ENCODE data around the gene IL18.
"Not testable (repeated sequence)": the region's sequence is repeated elsewhere in the genome, so short reads cannot be mapped to it uniquely, and the experiment has no call there.

The IL18 gene
- total RNA-seq, result 0 reads per million in 4 experiments

- DNase-seq, result no peak
Observed at GRCh38 chr11:112163875-112164685, at the start of gene IL18. Gene IL18 (minus strand): TSS chr11:112164094. CDS start chr11:112155053, 9,041 bp downstream.

DNA sequence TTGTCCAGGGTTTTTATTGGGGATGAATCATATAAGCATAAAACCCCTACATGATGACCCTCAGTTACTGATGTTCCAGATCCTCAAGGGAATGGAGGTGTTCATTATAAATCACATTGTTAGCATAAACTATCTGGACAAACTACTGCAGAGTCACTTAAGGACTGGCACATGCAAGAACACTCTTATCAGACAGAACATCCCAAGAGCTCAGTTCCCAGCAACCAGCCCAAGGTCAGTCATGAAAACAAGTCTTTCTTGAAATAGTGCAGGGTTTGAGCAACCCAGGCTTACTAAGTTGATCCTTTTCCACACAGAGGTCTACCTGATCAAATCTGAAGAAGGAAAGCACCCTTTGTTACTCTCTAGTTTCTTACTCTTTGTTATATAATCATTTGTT lies 48.8 kb upstream of the IL18 start:
- DNase-seq, result no peak

DNA sequence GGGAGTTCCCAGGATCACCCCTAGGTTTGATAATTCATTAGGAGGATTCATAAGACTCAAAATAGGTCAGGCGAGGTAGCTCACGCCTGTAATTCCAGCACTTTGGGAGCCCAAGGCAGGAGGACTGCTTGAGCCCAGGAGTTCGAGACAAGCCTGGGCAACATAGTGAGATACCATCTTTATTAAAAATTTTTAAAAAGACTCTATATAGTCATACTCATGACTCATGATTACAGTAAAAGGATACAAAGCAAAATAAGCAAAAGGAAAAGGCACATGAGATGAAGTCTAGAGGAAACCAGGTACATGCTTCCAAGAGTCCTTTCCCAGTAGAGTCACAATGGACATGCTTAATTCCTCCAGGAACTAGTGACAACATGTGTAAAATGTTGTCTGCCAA lies 48.4 kb upstream of the IL18 start:
- no peak for DNase-seq

DNA sequence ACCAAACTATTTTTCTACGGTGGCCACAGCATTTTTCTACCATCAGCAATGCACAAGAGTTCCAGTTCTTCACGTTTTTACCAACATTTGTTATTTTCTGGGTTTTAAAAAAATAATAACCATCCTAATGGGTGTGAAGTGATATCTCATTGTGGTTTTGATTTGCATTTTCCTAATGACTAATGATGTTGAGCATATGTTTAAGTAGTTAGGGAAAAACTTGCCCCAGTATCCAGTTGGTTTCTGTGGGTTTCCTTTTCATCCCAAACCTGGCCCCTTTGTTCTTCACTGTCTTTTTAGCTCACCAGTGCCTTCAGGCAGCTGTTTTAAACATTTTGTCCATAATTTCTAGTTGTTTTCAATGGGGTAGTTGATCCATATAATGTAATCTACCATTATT lies 47.6 kb upstream of the IL18 start:
- DNase-seq, result no peak

GRCh38 chr11:112210890-112211289 lies 47.0 kb upstream of the IL18 start:
- no peak for DNase-seq

GRCh38 chr11:112206071-112206470 lies 42.2 kb upstream of the IL18 start:
- DNase-seq, result no peak

- DNase-seq, result no peak
Observed at GRCh38 chr11:112200252-112200651, 36.4 kb upstream of the IL18 start.

DNA sequence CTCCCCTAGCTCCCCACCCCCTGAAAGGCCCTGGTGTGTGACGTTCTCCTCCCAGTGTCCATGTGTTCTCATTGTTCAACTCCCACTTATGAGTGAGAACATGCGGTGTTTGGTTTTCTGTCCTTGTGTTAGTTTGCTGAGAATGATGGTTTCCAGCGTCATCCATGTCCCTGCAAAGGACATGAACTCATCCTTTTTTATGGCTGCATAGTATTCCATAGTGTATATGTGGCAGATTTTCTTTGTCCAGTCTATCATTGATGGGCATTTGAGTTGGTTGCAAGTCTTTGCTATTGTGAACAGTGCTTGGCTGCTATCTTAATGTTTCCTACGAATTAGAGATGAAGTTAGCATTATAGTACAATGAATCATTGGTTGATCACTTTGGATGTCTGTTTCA lies 35.2 kb upstream of the IL18 start:
- not testable (repeated sequence) for DNase-seq

DNA sequence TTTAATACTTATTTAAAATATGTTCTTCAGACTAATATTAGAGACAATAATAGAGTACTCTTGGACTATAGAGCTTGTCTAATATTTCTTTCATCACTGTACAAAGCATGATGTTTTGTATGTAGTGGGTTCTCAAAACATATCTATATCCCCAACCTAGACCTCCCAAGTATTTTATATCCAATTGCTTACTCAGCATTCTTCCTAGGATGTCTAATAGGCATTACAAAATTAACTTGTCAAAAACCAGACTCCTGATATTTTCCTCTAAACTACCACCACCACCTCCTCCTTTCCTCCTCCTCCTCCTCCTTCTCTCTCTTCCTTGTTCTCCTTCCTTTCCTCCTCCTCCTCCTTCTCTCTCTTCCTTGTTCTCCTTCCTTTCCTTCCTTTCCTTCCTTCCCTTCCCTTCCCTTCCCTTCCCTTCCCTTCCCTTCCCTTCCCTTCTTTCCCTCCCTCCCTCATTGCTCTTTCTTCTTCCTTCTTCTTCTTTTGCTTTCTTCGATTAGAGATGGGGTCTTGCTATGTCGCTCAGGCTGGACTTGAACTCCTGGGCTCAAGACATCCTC lies 32.7 kb upstream of the IL18 start:
- no peak for DNase-seq

- no peak for DNase-seq
Observed at GRCh38 chr11:112195951-112196351, 32.1 kb upstream of the IL18 start.

GRCh38 chr11:112195113-112195512 lies 31.2 kb upstream of the IL18 start:
- DNase-seq, result not testable (repeated sequence)

DNA sequence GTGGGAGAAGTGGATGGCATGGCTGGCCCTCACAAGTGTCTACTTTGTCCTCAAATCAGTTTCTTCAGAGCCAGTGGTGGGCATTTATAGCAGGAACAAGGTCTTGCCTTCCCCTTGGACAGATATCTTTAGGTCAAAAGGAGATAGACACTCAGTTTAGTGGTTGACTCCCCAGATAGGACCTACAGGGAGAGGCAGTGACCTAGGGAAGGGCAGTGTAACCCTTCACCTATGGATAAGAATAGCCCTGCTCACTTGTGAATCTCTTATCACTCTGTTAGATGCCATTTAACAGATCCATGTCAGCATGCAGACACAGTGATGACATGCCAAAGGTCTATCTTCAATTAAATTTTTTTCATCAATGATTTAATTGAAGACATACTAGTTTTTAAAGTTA lies 22.4 kb upstream of the IL18 start:
- DNase-seq, result no peak

GRCh38 chr11:112185883-112186282 lies 22.0 kb upstream of the IL18 start:
- no peak for DNase-seq

- no peak for DNase-seq
Observed at GRCh38 chr11:112182867-112183266, 19.0 kb upstream of the IL18 start.

GRCh38 chr11:112179601-112180000 lies 15.7 kb upstream of the IL18 start:
- DNase-seq, result no peak

- DNase-seq, result no peak
Observed at GRCh38 chr11:112178936-112179335, 15.0 kb upstream of the IL18 start.

DNA sequence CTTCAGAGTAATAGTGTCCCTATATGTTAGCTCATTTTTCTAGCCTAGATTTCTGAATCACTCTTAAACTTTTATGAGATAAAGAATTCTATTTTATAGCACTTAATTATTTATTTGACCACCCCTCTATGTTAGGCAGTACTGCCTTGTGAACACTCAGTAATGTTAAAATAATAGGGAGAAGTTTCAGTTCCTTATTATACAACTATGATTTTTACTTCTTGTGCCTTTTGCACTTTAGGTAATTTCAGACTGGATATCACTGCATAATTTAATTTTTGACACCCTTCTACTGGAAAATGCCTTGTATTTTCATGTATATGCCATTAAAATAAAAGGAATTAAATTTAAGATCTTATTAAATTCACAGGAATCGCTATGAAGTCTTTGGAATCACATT lies 14.5 kb upstream of the IL18 start:
- no peak for DNase-seq

DNA sequence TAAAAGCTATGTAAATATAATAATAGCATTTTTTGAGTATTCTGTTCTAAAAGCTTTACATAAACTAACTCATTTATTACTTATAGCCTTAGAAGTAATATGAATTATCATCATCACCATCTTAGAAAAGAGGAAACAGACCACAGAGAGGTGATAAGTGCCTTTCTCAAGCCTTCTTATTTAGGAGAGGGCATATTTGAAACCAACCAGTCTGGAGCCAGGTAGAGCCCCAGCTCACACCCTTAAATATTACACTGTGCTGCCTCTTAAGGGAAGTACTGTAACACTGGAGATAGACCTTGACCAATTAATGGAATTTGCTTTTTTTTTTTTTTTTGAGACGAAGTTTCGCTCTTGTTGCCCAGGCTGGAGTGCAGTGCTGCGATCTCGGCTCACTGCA lies 13.7 kb upstream of the IL18 start:
- DNase-seq, result no peak

GRCh38 chr11:112176077-112176476 lies 12.2 kb upstream of the IL18 start:
- DNase-seq, result no peak

- DNase-seq, result no peak
Observed at GRCh38 chr11:112175599-112175952, 11.7 kb upstream of the IL18 start.

- DNase-seq, result no peak
Observed at GRCh38 chr11:112174789-112175598, 11.1 kb upstream of the IL18 start, which contains the start of gene BCO2. Gene BCO2 (plus strand): TSS chr11:112175512. CDS start chr11:112175602, 90 bp downstream.

- DNase-seq, result no peak
Observed at GRCh38 chr11:112173152-112173551, 9.3 kb upstream of the IL18 start.

DNA sequence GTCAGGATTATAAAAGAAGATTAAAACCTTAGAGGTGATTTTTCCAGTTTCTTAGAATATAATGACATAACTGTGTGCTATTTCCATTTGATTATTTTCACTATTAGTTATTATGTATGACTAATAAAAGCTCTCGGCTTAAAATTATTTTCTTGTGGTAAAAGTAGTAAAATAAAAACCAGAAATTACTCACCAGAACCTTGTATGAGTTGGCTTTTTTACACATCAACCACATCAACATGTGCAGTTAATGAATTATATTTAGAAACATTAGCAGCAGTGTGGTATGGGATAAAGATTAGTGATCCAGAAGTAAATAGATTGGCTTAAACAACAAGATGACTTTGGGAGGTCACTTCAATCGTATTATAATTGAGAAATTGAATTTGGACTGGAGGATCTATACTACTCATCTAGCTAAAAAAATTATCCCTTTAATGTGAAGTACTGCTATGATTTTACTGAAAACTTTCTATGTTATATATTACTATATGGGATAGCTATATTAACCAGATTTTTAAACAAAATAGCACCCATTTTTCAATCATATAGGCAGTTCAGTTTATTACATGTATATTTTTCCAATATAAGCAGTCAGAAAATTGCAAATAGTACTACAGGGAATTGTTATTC lies 8.6 kb upstream of the IL18 start:
- DNase-seq, result no peak
